ENCODE results near the gene RAPGEF4.

DNA sequence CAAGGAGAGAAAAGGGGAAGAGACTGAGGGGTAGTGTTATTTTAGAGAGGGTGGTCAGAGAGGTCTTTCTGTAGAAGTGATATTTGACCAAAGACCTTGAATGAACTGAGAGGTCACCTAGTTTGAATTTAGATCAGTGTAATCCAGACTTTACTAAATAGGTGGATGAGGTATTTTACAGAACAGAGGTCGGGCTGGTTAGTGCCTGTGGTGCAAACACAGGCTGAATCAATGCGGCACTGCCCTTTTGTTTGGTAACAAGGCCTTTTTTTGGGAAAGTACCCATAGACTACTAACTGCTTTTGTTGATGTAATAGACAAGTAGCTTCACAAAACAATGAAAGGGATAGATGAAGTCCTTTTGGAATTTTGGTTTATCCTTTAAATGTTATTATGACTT lies 15.9 kb downstream of the RAPGEF4 start:
- TF ChIP-seq RFX5 (IDR thresholded peaks at IDR 0.05; ENCODE audit: low read depth, low read length) (no peak), CEBPB (IDR thresholded peaks at IDR 0.05; ENCODE audit: low read depth, low read length) (no peak), RAD21 (IDR thresholded peaks at IDR 0.05; ENCODE audit: low read length) (no peak), MAFK (IDR thresholded peaks at IDR 0.05; ENCODE audit: low read depth, low read length) (no peak), POLR2A (IDR thresholded peaks at IDR 0.05; ENCODE audit: low read depth, low read length) (no peak)
- TF ChIP-seq, protein P1, sequence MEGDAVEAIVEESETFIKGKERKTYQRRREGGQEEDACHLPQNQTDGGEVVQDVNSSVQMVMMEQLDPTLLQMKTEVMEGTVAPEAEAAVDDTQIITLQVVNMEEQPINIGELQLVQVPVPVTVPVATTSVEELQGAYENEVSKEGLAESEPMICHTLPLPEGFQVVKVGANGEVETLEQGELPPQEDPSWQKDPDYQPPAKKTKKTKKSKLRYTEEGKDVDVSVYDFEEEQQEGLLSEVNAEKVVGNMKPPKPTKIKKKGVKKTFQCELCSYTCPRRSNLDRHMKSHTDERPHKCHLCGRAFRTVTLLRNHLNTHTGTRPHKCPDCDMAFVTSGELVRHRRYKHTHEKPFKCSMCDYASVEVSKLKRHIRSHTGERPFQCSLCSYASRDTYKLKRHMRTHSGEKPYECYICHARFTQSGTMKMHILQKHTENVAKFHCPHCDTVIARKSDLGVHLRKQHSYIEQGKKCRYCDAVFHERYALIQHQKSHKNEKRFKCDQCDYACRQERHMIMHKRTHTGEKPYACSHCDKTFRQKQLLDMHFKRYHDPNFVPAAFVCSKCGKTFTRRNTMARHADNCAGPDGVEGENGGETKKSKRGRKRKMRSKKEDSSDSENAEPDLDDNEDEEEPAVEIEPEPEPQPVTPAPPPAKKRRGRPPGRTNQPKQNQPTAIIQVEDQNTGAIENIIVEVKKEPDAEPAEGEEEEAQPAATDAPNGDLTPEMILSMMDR (conservative IDR thresholded peaks at IDR 0.05; ENCODE audit: low read depth, low read length), result no peak
- TF ChIP-seq, protein P2, sequence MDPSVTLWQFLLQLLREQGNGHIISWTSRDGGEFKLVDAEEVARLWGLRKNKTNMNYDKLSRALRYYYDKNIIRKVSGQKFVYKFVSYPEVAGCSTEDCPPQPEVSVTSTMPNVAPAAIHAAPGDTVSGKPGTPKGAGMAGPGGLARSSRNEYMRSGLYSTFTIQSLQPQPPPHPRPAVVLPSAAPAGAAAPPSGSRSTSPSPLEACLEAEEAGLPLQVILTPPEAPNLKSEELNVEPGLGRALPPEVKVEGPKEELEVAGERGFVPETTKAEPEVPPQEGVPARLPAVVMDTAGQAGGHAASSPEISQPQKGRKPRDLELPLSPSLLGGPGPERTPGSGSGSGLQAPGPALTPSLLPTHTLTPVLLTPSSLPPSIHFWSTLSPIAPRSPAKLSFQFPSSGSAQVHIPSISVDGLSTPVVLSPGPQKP (IDR thresholded peaks at IDR 0.05; ENCODE audit: borderline replicate concordance, low read depth, low read length), result no peak
- TF ChIP-seq, protein P3, sequence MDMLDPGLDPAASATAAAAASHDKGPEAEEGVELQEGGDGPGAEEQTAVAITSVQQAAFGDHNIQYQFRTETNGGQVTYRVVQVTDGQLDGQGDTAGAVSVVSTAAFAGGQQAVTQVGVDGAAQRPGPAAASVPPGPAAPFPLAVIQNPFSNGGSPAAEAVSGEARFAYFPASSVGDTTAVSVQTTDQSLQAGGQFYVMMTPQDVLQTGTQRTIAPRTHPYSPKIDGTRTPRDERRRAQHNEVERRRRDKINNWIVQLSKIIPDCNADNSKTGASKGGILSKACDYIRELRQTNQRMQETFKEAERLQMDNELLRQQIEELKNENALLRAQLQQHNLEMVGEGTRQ (IDR thresholded peaks at IDR 0.05; ENCODE audit: low read depth, low read length), result no peak

Data from IMR-90 (cell line).